Measurements from ENCODE around the gene LEUTX.

DNA sequence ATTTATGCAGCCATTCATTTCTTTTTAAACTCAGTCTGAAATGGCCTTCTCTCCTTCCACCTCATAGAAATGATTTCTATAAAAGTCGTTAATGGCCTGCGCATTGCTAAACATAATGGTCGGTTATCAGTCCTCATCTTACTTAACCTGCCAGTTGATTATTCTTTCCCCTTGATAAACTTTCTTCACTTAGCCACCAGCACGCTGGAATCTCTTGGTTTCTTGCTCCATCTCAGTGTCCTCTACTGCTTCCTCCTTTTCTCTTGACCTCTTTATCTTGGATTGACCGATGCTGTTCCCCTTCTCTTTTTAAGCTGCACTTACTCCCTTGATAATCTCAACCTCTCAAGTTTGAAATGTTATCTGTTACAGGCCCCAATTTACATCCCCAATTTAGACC lies 28.7 kb upstream of the LEUTX start:
- TF ChIP-seq, protein P1, sequence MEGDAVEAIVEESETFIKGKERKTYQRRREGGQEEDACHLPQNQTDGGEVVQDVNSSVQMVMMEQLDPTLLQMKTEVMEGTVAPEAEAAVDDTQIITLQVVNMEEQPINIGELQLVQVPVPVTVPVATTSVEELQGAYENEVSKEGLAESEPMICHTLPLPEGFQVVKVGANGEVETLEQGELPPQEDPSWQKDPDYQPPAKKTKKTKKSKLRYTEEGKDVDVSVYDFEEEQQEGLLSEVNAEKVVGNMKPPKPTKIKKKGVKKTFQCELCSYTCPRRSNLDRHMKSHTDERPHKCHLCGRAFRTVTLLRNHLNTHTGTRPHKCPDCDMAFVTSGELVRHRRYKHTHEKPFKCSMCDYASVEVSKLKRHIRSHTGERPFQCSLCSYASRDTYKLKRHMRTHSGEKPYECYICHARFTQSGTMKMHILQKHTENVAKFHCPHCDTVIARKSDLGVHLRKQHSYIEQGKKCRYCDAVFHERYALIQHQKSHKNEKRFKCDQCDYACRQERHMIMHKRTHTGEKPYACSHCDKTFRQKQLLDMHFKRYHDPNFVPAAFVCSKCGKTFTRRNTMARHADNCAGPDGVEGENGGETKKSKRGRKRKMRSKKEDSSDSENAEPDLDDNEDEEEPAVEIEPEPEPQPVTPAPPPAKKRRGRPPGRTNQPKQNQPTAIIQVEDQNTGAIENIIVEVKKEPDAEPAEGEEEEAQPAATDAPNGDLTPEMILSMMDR (conservative IDR thresholded peaks at IDR 0.05; ENCODE audit: low read depth, low read length), result no peak
- no peak for TF ChIP-seq EZH2 (IDR thresholded peaks at IDR 0.05; ENCODE audit: borderline replicate concordance, low read depth, low read length, poor library complexity, severe bottlenecking)

Data from A673 (cell line).